T-cell (primary cell): ENCODE data around the gene UACA. TPM values are rescaled to one million over a fixed set of nuclear protein-coding genes. Genes with fewer than 3 reads are reported as not detected.

ENCODE experiments used
- ATAC-seq, 4 experiments: fragments of 200-7000 bp in 3 of 4; fragments of 150-1000 bp in 1 of 4; cut with Tn5 transposase; replicated peaks in 1 of 4; 1 replicate in 3 of 4; 2 replicates in 1 of 4; pipeline ENCODE4 v1.10.0; 2021; ENCODE audit warnings: moderate library complexity in 3 of 4, mild to moderate bottlenecking in 2 of 4, moderate number of reproducible peaks in 1 of 4
- CTCF ChIA-PET, 2 donors: fragments of 300-600 bp; sonication (Branson Sonifier 250); formaldehyde crosslinking; loops; one replicate each; lab custom pipeline; 2022; ENCODE audit warnings: antibody characterized with exemption in 2 of 2; lab: Charles Lee
- POLR2A ChIA-PET, 2 donors: fragments of 300-600 bp; sonication (Branson Sonifier 250); formaldehyde crosslinking; loops; one replicate each; lab custom pipeline; 2022; ENCODE audit warnings: antibody characterized with exemption in 2 of 2; lab: Charles Lee
- DNase-seq, 35 experiments: peaks; one replicate each; pipeline versions ENCODE4 v3.0.0 to v3.0.0-alpha.2; 2013 to 2023
- H3K27ac ChIP-seq: one replicate; pipeline ENCODE4 v1.5.1; 2013; ENCODE audit warnings: low read length
- H3K27me3 ChIP-seq, 2 experiments: replicated peaks in 1 of 2; 1 replicate in 1 of 2; 2 replicates in 1 of 2; pipeline versions ENCODE4 v1.6.1 to v1.7.0; 2013; ENCODE audit warnings: low read length in 1 of 2, mixed read lengths in 1 of 2; ENCODE audit not compliant: control insufficient read depth in 2 of 2, insufficient read depth in 2 of 2; ENCODE audit errors: extremely low read depth in 1 of 2
- H3K36me3 ChIP-seq, 2 donors: 1 replicate in 1 of 2; 2 replicates in 1 of 2; pipeline versions ENCODE4 v1.6.1 to v1.7.0; 2013; ENCODE audit warnings: low read length in 1 of 2; ENCODE audit not compliant: control insufficient read depth in 2 of 2, insufficient read depth in 1 of 2; ENCODE audit errors: extremely low read depth in 1 of 2
- H3K4me1 ChIP-seq, 2 experiments: 1 replicate in 1 of 2; 2 replicates in 1 of 2; pipeline versions ENCODE4 v1.6.1 to v1.7.0; 2013; ENCODE audit warnings: low read length in 2 of 2, mixed read lengths in 1 of 2; ENCODE audit not compliant: insufficient read depth in 2 of 2, control insufficient read depth in 1 of 2; ENCODE audit errors: extremely low read depth in 1 of 2
- H3K4me3 ChIP-seq, 2 donors: 1 replicate in 1 of 2; 2 replicates in 1 of 2; pipeline versions ENCODE4 v1.5.1 to v1.7.0; 2013; ENCODE audit warnings: mild to moderate bottlenecking in 2 of 2, low read length in 1 of 2, moderate library complexity in 1 of 2; ENCODE audit not compliant: control insufficient read depth in 1 of 2; ENCODE audit errors: extremely low read depth in 1 of 2
- H3K9me3 ChIP-seq: 2 replicates; pipeline ENCODE4 v1.7.0; 2013
- H3K27ac Mint-ChIP-seq, 2 donors: one replicate each; pipeline ENCODE4 v1.8.0; 2020 to 2021; ENCODE audit warnings: mild to moderate bottlenecking in 2 of 2, mixed read lengths in 2 of 2
- H3K27me3 Mint-ChIP-seq, 2 donors: one replicate each; pipeline ENCODE4 v1.8.0; 2021 to 2022; ENCODE audit warnings: mixed read lengths in 2 of 2
- H3K36me3 Mint-ChIP-seq: one replicate; pipeline ENCODE4 v1.8.0; 2021; ENCODE audit warnings: mixed read lengths
- H3K4me1 Mint-ChIP-seq, 3 donors: one replicate each; pipeline ENCODE4 v1.8.0; 2020 to 2022; ENCODE audit warnings: mixed read lengths in 3 of 3, mild to moderate bottlenecking in 1 of 3
- H3K4me3 Mint-ChIP-seq, 3 donors: one replicate each; pipeline ENCODE4 v1.8.0; 2020 to 2022; ENCODE audit warnings: mild to moderate bottlenecking in 3 of 3, mixed read lengths in 3 of 3, moderate library complexity in 3 of 3
- H3K9me3 Mint-ChIP-seq, 3 donors: one replicate each; pipeline ENCODE4 v1.8.0; 2020 to 2022; ENCODE audit warnings: mixed read lengths in 3 of 3
- WGBS: methylation state at CpG from one replicate; pipeline ENCODE4 v1.1.5; 2013; ENCODE audit warnings: missing lambda C conversion rate; ENCODE audit not compliant: insufficient coverage; 5-methylcytosine and 5-hydroxymethylcytosine counted together
- total RNA-seq, 35 experiments: library from RNA in 6 of 35; stranded (reverse) in 6 of 35; fragments of 120-200 nt in 1 of 35; gene quantifications; one replicate each; pipeline versions ENCODE4 v1.2.1 to v1.2.4 and lab custom pipeline; 2013 to 2026

Gene UACA
- total RNA-seq, 5 donors from 2014 or later (not counting 1 experiment from before 2014, with no cell fraction given), result 0.08 to 1.3 (median 0.70) TPM

GRCh38 chr15:70765504-70766281, 2.3 kb upstream of the UACA start:
- CTCF ChIA-PET, result interaction anchor here (0.5 to 0.6 kb wide), 2 partner anchors 47 to 49 kb away, joined by 3 to 5 read pairs; no protein-coding TSS in a partner anchor
- no peak overlapping the region for H3K27ac Mint-ChIP-seq

DNA sequence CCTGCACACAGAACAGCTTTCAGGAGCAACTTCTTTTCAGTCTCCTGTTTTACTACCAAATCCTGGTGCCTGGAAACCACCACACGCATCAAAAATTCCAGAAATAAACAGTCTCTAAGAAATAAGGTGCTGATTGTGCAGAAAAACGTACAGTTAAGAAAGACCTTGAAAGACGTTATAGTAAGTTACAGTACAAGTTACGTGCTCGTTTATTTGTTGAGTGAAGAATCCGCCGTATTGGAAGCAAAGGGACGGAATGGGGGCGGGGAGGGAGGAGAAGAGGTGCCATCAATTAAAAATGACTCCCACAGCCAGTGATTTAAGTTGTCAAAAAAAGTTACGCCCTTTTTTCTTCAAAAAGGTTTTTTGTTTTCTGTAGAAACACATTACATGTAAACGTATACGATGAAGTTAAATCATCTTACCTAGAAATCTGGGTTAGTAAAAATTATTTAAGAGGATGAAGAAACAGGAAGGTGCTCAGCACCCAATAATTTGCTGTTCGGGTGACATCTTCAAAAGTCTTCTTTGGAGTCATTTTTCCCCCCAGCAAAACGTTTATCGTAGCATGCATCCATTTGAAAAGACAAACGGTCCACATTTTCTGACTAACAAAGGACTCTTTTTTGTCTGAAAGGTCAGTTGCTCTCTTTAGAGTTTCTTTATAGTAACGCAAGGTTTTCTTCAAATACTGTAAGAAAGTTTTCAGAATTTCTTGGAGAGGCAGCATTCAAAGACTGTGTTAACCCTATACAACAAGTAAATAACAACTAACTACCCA, 782 bp upstream of the UACA start:
- ChIA-PET POLR2A (no interaction called here), CTCF (no interaction called here)
- peak overlapping the region; percentile 76 to 89 (median 80) for H3K4me3 Mint-ChIP-seq
- peaks cover 12 to 25% of the 10 kb centered on the region in 2 experiments for H3K27me3 ChIP-seq
- H3K36me3 ChIP-seq, result no peaks in the 10 kb centered on the region
- H3K36me3 Mint-ChIP-seq, result no peaks in the 10 kb centered on the region
- ATAC-seq, result no peak
- 30% methylated on average over 2 of the region's 17 CpGs for WGBS
- no peak overlapping the region for H3K27ac ChIP-seq
- H3K4me1 Mint-ChIP-seq, result peaks cover 12 to 21% (median 19%) of the 10 kb centered on the region in 3 donors
- H3K27me3 Mint-ChIP-seq, result peaks cover 33 to 48% of the 10 kb centered on the region in 2 donors
- peaks cover 6 to 17% of the 10 kb centered on the region in 2 experiments for H3K4me1 ChIP-seq
- no peak overlapping the region for H3K27ac Mint-ChIP-seq
- H3K9me3 Mint-ChIP-seq, result no peaks in the 10 kb centered on the region
- H3K9me3 ChIP-seq, result no peaks in the 10 kb centered on the region
- H3K4me3 ChIP-seq, result peak overlapping the region; percentile 41 to 48
- DNase-seq, result no peak

More at GRCh38 chr15:70765504-70766281, 2.3 kb upstream of the UACA start:
- Histone ChIP-seq H3K4me3 (no peak overlapping the region), H3K27ac (no peak overlapping the region), H3K9me3 (no peaks in the 10 kb centered on the region), H3K27me3 (peaks cover 12 to 16% of the 10 kb centered on the region in 2 experiments), H3K4me1 (peaks cover 6 to 17% of the 10 kb centered on the region in 2 experiments), H3K36me3 (no peaks in the 10 kb centered on the region)
- Mint-ChIP-seq H3K9me3 (no peaks in the 10 kb centered on the region), H3K36me3 (no peaks in the 10 kb centered on the region), H3K4me3 (no peak overlapping the region), H3K4me1 (peaks cover 12 to 21% (median 20%) of the 10 kb centered on the region in 3 donors), H3K27me3 (peaks cover 31 to 38% of the 10 kb centered on the region in 2 donors)
- no peak for ATAC-seq
- no peak for DNase-seq
- POLR2A ChIA-PET, result no interaction called here

- Mint-ChIP-seq H3K27me3 (peaks cover 37 to 62% of the 10 kb centered on the region in 2 donors), H3K27ac (no peak overlapping the region)
- DNase-seq, result peak in 7 of 35 experiments; percentile 0 to 16 (median 2)
These were observed 764 bp downstream of the UACA start for GRCh38 chr15:70762469-70763119.

DNA sequence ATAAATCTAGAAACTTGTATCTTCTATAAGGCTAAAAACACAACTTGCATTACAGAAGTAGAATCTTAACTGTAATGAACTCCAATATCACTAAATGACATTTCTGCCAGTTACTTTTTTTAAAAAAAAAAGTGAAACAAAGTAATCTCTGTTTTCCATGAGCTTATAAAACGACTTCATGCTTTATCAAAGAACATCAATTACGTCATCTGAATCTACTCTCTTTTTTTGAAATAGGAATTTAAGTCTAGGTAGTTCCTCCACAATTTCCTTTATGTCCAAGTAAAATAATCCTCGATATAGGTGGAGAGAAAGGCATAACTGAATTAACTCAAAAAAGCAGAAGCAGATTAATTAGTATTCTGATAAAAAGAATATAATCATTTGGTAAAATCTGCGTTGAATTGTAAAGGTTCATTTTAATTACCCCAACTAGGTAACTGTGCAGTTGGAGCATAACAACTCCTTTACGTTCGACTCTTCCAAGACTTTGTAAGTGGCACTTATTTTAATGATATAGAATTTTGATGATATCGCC, 1.4 kb downstream of the UACA start:
- Mint-ChIP-seq H3K9me3 (no peaks in the 10 kb centered on the region), H3K27me3 (peaks cover 43 to 68% of the 10 kb centered on the region in 2 donors), H3K4me1 (peaks cover 12 to 15% (median 13%) of the 10 kb centered on the region in 3 donors), H3K27ac (no peak overlapping the region), H3K4me3 (peak overlapping the region; percentile 76 to 89 (median 80)), H3K36me3 (no peaks in the 10 kb centered on the region)
- ATAC-seq (no peak), DNase-seq (no peak)
- Histone ChIP-seq H3K27ac (no peak overlapping the region), H3K4me3 (peak overlapping the region in 1 of 2 donors; percentile 41), H3K9me3 (no peaks in the 10 kb centered on the region), H3K4me1 (peaks cover 6 to 17% of the 10 kb centered on the region in 2 experiments), H3K36me3 (no peaks in the 10 kb centered on the region), H3K27me3 (peaks cover 15 to 30% of the 10 kb centered on the region in 2 experiments)
- no CpG with 5 or more reads among the region's 7 CpGs for WGBS
- ChIA-PET CTCF (no interaction called here), POLR2A (no interaction called here)

More at GRCh38 chr15:70762469-70763119, 764 bp downstream of the UACA start:
- WGBS, result 3% methylated on average over 40 of the region's 45 CpGs
- no peak overlapping the region for H3K27ac ChIP-seq
- H3K4me3 Mint-ChIP-seq, result peak overlapping the region; percentile 76 to 89 (median 80)
- ChIA-PET CTCF (no interaction called here), POLR2A (no interaction called here)
- ATAC-seq, result peak; percentile 4 to 30 (median 5)
- peak overlapping the region; percentile 41 to 48 for H3K4me3 ChIP-seq
- H3K36me3 Mint-ChIP-seq, result no peaks in the 10 kb centered on the region
- H3K4me1 Mint-ChIP-seq, result peaks cover 12 to 16% (median 15%) of the 10 kb centered on the region in 3 donors
- no peaks in the 10 kb centered on the region for H3K9me3 ChIP-seq
- peaks cover 6 to 17% of the 10 kb centered on the region in 2 experiments for H3K4me1 ChIP-seq
- H3K9me3 Mint-ChIP-seq, result no peaks in the 10 kb centered on the region
- H3K36me3 ChIP-seq, result no peaks in the 10 kb centered on the region
- peaks cover 15 to 30% of the 10 kb centered on the region in 2 experiments for H3K27me3 ChIP-seq

- no peak overlapping the region for H3K27ac ChIP-seq
- Mint-ChIP-seq H3K27ac (no peak overlapping the region), H3K4me1 (peaks cover 12 to 15% (median 13%) of the 10 kb centered on the region in 3 donors), H3K9me3 (no peaks in the 10 kb centered on the region), H3K27me3 (peaks cover 41 to 65% of the 10 kb centered on the region in 2 donors), H3K36me3 (no peaks in the 10 kb centered on the region), H3K4me3 (no peak overlapping the region)
- no peak for DNase-seq
- CTCF ChIA-PET, result interaction anchor here in 1 of 2 donors (0.7 kb wide), 1 partner anchor 39 kb away, joined by 8 read pairs; no protein-coding TSS in a partner anchor
- H3K36me3 ChIP-seq, result no peaks in the 10 kb centered on the region
- POLR2A ChIA-PET, result interaction anchor here in 1 of 2 donors (0.9 kb wide), 1 partner anchor 1298 kb away, joined by 5 read pairs; no protein-coding TSS in a partner anchor
- no CpG with 5 or more reads among the region's 2 CpGs for WGBS
- H3K9me3 ChIP-seq, result no peaks in the 10 kb centered on the region
- ATAC-seq, result no peak
- peaks cover 12 to 30% of the 10 kb centered on the region in 2 experiments for H3K27me3 ChIP-seq
- peaks cover 6 to 17% of the 10 kb centered on the region in 2 experiments for H3K4me1 ChIP-seq
- no peak overlapping the region for H3K4me3 ChIP-seq
These were observed 2.3 kb downstream of the UACA start for GRCh38 chr15:70761046-70761445.
